ENCODE data around the gene PLEKHJ1. TPM values are rescaled to one million over a fixed set of nuclear protein-coding genes. Genes with fewer than 3 reads are reported as not detected.
A peak's percentile ranks its signal among the peaks of the same experiment; 100 is the strongest.

PLEKHJ1 gene
- total RNA-seq, 1 donor from 2014 or later, result 126 TPM

DNA sequence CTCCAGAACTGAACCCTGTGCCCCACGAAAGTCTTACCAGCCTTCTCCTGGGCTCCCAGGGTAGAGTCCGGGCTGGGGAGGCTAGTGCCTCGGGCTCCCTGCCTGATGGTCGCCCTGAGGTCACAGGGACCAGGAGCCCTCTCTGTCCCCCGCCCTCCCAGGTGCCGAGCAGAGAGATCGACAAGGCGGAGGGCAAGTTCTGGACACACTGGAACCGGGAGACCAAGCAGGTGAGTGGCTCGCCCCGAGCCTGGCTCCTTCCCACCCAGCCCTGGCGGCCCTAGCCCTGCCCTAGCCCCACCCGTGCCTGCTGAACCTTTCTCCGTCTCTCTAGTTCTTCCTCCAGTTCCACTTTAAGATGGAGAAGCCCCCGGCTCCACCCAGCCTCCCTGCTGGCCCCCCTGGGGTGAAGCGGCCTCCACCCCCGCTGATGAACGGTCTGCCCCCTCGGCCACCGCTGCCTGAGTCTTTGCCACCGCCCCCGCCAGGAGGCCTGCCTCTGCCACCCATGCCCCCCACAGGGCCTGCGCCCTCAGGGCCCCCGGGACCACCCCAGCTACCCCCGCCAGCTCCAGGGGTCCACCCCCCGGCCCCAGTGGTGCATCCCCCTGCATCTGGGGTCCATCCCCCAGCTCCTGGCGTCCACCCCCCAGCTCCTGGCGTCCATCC is 11.4 kb upstream of the PLEKHJ1 start:
- Mint-ChIP-seq H3K4me3 (ENCODE audit: unreplicated experiment) (no peak overlapping the region), H3K4me1 (ENCODE audit: unreplicated experiment) (peaks cover 2% of the 10 kb centered on the region), H3K9me3 (ENCODE audit: unreplicated experiment) (no peaks in the 10 kb centered on the region), H3K27ac (ENCODE audit: unreplicated experiment) (no peak overlapping the region), H3K27me3 (ENCODE audit: unreplicated experiment) (peaks cover 3% of the 10 kb centered on the region), H3K36me3 (ENCODE audit: low read depth, unreplicated experiment) (peaks cover 11% of the 10 kb centered on the region)
- DNase-seq (ENCODE audit: low spot score), result no peak
- TF ChIP-seq, protein P1, sequence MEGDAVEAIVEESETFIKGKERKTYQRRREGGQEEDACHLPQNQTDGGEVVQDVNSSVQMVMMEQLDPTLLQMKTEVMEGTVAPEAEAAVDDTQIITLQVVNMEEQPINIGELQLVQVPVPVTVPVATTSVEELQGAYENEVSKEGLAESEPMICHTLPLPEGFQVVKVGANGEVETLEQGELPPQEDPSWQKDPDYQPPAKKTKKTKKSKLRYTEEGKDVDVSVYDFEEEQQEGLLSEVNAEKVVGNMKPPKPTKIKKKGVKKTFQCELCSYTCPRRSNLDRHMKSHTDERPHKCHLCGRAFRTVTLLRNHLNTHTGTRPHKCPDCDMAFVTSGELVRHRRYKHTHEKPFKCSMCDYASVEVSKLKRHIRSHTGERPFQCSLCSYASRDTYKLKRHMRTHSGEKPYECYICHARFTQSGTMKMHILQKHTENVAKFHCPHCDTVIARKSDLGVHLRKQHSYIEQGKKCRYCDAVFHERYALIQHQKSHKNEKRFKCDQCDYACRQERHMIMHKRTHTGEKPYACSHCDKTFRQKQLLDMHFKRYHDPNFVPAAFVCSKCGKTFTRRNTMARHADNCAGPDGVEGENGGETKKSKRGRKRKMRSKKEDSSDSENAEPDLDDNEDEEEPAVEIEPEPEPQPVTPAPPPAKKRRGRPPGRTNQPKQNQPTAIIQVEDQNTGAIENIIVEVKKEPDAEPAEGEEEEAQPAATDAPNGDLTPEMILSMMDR (IDR thresholded peaks at IDR 0.05; ENCODE audit: unreplicated experiment), result no peak

DNA sequence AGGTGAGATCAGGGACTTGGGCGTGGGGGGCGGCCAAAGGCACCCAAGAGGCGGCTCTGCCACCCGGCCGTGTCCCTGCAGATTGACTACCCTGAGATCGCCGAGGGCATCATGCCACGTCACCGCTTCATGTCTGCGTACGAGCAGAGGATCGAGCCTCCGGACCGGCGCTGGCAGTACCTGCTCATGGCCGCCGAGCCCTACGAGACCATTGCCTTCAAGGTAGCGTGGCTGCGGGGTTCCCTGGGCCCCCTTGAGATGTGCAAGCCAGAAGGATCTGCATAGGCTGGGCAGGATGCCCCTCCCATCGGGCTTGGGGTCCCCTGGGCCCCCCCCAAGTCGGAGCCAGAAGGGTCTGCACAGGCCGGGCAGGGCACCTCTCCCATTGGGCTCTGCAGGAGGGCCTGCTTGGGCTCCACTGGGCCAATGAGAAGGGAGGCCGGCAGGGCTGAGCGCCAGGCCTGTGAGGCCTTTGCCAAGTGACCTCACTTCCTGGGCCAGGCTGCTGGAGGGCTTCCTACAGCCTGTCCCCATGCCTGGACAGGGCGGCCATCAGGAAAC is 10.8 kb upstream of the PLEKHJ1 start:
- TF ChIP-seq, protein P1 (IDR thresholded peaks at IDR 0.05; ENCODE audit: unreplicated experiment), result no peak
- Mint-ChIP-seq H3K36me3 (ENCODE audit: low read depth, unreplicated experiment) (peaks cover 12% of the 10 kb centered on the region), H3K27me3 (ENCODE audit: unreplicated experiment) (peaks cover 3% of the 10 kb centered on the region), H3K4me1 (ENCODE audit: unreplicated experiment) (peaks cover 6% of the 10 kb centered on the region), H3K27ac (ENCODE audit: unreplicated experiment) (no peak overlapping the region), H3K9me3 (ENCODE audit: unreplicated experiment) (no peaks in the 10 kb centered on the region), H3K4me3 (ENCODE audit: unreplicated experiment) (no peak overlapping the region)
- no peak for DNase-seq (ENCODE audit: low spot score)

DNA sequence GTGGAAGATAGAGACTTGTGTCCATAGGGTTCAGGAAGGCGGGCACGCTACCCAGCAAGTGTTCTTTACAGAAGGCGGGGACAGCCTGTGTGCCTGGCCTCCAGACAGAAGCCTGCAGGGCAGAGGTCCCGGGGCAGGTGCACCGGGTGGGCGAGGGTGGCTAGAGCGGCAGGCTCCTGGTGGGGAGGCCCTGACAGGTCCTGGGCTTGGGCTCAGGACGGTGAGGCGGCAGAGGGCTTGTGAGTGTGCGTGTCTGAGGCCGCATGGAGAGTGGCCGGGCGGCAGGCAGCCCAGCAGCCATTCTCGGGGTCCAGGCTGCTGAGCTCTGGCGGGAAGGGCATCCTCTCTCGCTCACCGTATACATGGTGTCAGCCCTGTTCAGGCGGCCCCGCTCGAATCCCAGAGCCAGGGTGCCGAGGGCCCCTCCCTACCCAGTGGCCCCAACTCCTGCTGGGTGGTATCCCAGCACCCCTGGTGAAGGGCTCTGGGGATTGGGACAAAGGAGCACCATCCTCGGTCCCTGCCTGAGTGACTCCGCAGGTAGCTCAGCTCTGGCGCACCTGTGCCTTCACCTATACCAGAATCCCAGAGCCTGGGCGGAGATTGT is 10.0 kb upstream of the PLEKHJ1 start:
- Mint-ChIP-seq H3K36me3 (ENCODE audit: low read depth, unreplicated experiment) (peaks cover 12% of the 10 kb centered on the region), H3K9me3 (ENCODE audit: unreplicated experiment) (no peaks in the 10 kb centered on the region), H3K4me1 (ENCODE audit: unreplicated experiment) (peaks cover 13% of the 10 kb centered on the region), H3K27ac (ENCODE audit: unreplicated experiment) (no peak overlapping the region), H3K27me3 (ENCODE audit: unreplicated experiment) (peaks cover 5% of the 10 kb centered on the region), H3K4me3 (ENCODE audit: unreplicated experiment) (peak overlapping the region; percentile 56)
- TF ChIP-seq, protein P1 (IDR thresholded peaks at IDR 0.05; ENCODE audit: unreplicated experiment), result no peak
- DNase-seq (ENCODE audit: low spot score), result no peak

DNA sequence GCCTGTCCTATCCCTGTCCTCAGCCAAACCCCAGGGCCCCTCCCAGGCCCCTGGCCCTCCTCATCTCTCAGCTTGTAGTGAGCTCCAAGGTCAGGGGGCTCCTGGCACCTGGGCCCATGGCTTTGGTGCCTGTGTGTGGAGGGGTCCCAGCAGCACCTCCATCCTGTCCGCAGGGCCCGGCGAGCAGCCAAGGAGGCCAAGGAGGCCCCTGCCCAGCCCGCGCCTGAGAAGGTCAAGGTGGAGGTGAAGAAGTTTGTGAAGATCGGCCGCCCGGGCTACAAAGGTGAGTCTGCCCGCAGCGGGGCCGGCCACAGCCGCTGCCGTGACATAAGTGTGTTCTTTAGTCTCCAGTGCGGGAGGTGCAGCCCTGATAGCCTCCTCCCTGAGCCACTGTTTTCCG is 9.1 kb upstream of the PLEKHJ1 start:
- peaks cover 21% of the 10 kb centered on the region for H3K4me1 Mint-ChIP-seq (ENCODE audit: unreplicated experiment)
- no peaks in the 10 kb centered on the region for H3K9me3 Mint-ChIP-seq (ENCODE audit: unreplicated experiment)
- H3K27ac Mint-ChIP-seq (ENCODE audit: unreplicated experiment), result no peak overlapping the region
- H3K36me3 Mint-ChIP-seq (ENCODE audit: low read depth, unreplicated experiment), result peaks cover 12% of the 10 kb centered on the region
- H3K27me3 Mint-ChIP-seq (ENCODE audit: unreplicated experiment), result peaks cover 6% of the 10 kb centered on the region
- H3K4me3 Mint-ChIP-seq (ENCODE audit: unreplicated experiment), result no peak overlapping the region
- DNase-seq (ENCODE audit: low spot score), result no peak
- TF ChIP-seq, protein P1 (IDR thresholded peaks at IDR 0.05; ENCODE audit: unreplicated experiment), result no peak

DNA sequence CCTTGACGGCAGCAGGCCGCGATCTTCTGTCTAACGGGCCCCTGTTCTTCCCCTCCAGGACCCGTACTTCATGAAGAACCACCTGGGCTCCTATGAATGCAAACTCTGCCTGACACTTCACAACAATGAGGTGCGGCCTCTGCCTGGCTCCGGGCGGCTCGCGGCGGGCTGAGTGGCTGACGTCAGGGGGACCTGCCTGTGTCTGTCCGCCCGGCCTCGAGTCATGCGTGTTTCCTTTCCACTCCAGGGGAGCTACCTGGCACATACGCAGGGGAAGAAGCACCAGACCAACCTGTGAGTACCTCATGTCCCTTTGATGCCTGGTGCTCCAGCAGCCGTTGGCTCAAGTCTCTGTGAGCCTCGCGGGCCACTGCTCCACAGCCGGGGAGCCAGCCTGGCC is 8.4 kb upstream of the PLEKHJ1 start:
- Mint-ChIP-seq H3K4me1 (ENCODE audit: unreplicated experiment) (peaks cover 26% of the 10 kb centered on the region), H3K9me3 (ENCODE audit: unreplicated experiment) (no peaks in the 10 kb centered on the region), H3K4me3 (ENCODE audit: unreplicated experiment) (no peak overlapping the region)

More for the DNA sequence above, 8.4 kb upstream of the PLEKHJ1 start:
- TF ChIP-seq, protein P1 (IDR thresholded peaks at IDR 0.05; ENCODE audit: unreplicated experiment), result no peak
- no peak for DNase-seq (ENCODE audit: low spot score)
- no peak overlapping the region for H3K27ac Mint-ChIP-seq (ENCODE audit: unreplicated experiment)
- H3K36me3 Mint-ChIP-seq (ENCODE audit: low read depth, unreplicated experiment), result peaks cover 12% of the 10 kb centered on the region
- H3K27me3 Mint-ChIP-seq (ENCODE audit: unreplicated experiment), result peaks cover 4% of the 10 kb centered on the region
